Islet of Langerhans (tissue), 1 donor: ENCODE data around the gene ARFIP2.

Source experiments
- FAIRE-seq: peaks from one replicate; lab custom pipeline; 2011; peaks lifted over from hg19 to GRCh38; lab: Jason Lieb, UNC

ARFIP2 gene

DNA sequence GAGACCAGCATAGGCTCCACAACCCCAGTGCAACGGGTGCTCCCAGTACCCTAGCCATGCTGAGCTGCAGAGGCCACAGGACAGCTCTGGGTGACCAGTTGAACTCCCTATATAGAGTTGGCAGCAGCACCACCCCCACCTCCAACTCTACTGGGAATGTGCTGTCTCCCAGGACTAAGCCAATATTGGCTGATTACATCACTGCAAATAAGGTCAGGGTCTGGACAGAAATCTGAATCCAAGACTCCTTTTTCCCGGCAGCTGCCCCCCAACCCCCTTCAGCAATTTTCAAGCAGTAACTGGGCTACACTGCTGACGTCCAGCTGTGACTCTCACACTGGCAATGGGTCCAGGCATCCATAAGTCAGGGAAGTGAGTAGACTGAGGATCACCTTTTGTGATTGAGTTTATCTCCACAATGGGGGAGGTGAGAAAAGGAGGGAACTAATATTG, 40.2 kb downstream of the ARFIP2 start, which contains the start of gene HPX:
TSS of gene HPX (minus strand) at position 82 of the 453 bp plus-strand sequence. CDS start at position 58, 24 bp downstream.
- no peak for FAIRE-seq

DNA sequence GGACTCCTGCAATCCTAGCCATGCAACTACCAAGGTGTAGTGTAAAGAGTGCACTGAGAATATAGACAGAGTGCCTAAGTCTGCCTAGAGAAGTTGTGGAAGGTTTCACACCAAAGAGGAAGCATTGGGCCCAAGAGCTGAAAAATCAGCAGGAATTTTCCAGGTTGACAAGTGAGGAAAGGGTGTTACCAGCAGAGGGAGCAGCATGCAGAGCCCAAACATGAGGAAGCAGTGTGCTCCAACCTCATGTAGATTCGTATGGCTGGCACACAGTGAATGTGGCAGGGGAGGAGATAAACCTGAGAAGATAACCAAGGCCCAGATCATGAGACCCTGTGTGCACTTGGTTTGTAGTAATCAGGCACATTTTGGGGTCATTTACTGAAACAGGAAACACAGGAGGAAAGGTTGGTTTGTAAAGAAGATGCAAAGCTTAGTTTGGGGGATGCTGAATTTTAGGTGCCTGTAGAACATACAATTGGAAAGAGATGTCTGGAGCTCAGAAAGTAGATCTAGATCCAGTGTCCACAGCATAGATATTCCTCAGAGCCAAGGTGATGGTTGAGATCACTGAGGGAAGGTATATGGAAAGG, 42.1 kb downstream of the ARFIP2 start:
- FAIRE-seq: no peak

DNA sequence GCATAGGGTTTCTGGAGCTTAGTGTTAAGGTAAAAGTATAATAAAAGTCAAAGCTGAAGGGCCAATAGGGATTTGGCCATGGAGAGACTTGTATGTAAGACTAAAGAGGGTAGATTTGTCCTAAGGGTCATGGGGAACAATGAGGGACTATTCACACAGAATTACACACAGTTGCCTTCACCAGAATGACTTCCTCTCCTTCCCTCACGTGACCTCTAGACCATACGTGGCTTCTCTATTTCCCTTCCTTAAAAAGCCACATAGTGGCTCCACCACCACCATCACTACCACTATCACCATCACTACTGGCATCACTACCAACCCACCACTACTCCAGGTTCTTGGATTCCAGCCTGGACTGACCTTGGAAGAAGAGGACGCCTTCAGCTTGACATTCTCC, 43.1 kb downstream of the ARFIP2 start:
- no peak for FAIRE-seq

DNA sequence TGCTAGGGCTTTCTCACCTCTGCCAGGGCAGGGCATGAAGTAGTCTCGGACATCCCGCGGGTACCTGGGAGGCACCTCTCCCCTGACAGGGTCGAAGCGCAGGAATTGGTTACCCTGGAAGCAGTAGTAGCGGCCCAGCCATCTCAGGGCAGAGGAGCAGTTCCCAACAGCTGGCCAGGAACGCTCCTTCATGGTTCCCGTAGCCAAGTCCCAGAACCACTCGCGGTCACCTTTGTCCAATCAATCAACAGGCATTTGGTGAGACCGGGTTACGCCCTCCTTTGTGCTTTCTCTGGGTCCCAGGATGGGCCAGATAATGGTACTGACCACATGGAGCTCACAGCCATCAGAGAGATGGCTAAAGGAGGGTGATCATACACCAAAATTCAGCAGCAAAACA, 43.7 kb downstream of the ARFIP2 start:
- FAIRE-seq: no peak

DNA sequence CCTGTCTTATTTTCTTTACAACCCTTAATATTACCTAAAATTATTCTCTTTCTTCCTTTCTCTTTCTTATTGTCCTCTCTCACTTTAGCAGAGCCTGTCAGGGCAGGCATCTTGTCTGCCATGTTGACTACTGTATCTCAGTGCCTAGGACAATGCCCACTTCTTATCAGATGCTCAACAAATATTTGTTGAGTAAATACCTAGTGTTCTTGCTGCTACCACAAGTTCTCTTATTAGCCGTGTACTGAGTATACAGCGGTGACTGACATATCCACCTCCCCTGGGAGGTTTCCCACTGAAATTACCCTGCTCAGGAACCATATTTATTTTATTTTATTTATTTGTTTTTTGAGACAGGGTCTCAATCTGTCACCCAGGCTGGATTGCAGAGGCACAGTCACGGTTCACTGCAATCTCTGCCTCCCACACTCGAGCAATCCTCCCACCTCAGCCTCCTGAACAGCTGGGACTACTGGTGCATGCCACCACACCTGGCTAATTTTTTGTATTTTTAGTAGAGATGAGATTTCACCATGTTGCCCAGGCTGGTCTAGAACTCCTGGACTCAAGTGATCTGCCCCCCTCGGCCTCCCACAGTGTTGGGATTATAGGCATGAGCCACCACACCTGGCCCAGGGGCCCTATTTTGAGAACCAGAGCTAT, 47.0 kb downstream of the ARFIP2 start:
- FAIRE-seq: no peak

DNA sequence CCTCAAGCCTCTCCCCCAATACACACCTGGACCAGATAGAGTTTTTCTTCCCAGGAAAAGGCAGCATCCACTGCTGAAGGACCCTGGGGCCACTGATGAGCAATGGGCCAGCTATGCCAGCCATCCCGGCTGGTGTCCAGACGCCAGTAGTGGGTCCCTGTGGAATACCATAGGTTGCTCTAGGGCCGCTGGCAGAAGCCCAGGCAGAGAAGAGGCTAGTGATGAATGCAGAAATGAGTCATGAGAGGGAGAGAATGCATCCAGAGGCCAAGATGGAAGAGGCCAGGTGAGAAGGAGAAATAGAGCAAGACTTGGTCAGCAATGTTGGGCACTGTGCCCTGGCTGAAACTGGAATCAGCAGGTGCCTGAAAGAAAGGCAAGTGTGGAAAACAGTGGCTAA, 49.3 kb downstream of the ARFIP2 start:
- no peak for FAIRE-seq

DNA sequence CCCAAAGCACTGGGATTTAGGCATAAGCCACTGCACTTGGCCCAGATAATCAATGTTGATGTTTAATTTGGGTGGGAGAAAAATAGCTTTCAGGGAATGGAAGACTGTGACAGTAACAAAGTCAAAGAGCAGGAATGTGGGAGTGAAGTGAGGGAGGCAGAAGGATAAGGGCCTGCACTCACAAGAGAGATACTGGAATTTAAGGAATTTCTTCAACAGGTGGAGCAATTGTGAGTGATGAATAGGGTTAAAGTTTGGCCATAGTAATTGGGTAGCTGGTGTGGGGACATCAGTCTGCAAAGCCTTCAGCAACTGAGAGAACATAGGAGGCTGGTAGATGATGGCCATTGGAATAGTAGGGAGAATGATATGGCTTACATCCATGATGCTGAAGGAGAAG, 53.6 kb downstream of the ARFIP2 start:
- FAIRE-seq: no peak
